Neuron (in vitro differentiated cells): Measurements from ENCODE around the gene STXBP5L.
"Not testable (repeated sequence)": the region's sequence is repeated elsewhere in the genome, so short reads cannot be mapped to it uniquely, and the experiment has no call there.

ENCODE experiments used
- H2AFZ ChIP-seq: one replicate; pipeline ENCODE4 v1.6.1; 2013; ENCODE audit warnings: low read depth, mild to moderate bottlenecking, inconsistent platforms, low read length, moderate library complexity
- H3K27me3 ChIP-seq: one replicate; pipeline ENCODE4 v1.6.1; 2013; ENCODE audit warnings: low read length; ENCODE audit not compliant: insufficient read depth
- H3K36me3 ChIP-seq: one replicate; pipeline ENCODE4 v1.6.1; 2013; ENCODE audit warnings: low read length; ENCODE audit not compliant: insufficient read depth
- H3K4me1 ChIP-seq: one replicate; pipeline ENCODE4 v1.6.1; 2013; ENCODE audit warnings: low read length; ENCODE audit not compliant: insufficient read depth
- H3K4me3 ChIP-seq: 2 replicates; pipeline ENCODE4 v1.5.1; 2013; ENCODE audit warnings: mild to moderate bottlenecking, low read length, moderate library complexity
- H3K9me3 ChIP-seq: one replicate; pipeline ENCODE4 v1.6.1; 2013; ENCODE audit warnings: low read length

Gene STXBP5L

DNA sequence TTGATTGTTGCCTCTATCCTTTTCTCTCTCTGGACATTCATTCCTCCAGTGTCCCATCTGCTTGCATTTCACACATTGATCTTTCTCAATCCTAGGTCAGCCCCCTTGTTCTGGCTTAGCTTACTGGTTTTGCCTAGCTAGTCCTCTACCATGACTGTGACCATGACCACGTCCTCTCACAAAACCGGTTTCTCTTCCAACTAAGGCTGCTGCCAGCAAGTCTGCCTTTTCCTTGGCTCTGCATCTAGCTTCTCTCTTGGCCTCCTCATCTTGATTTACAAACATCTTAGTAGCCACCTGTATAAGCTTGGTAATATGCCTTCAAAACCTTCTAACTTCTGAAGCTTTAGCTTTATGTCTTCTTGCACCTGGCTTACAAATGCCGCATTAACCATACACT, 167.2 kb downstream of the STXBP5L start:
- no peaks in the 10 kb centered on the region for H3K36me3 ChIP-seq
- H3K4me3 ChIP-seq: no peak overlapping the region
- H2AFZ ChIP-seq: no peak overlapping the region
- H3K9me3 ChIP-seq: peaks cover 3% of the 10 kb centered on the region
- H3K4me1 ChIP-seq: no peaks in the 10 kb centered on the region
- H3K27me3 ChIP-seq: no peaks in the 10 kb centered on the region

DNA sequence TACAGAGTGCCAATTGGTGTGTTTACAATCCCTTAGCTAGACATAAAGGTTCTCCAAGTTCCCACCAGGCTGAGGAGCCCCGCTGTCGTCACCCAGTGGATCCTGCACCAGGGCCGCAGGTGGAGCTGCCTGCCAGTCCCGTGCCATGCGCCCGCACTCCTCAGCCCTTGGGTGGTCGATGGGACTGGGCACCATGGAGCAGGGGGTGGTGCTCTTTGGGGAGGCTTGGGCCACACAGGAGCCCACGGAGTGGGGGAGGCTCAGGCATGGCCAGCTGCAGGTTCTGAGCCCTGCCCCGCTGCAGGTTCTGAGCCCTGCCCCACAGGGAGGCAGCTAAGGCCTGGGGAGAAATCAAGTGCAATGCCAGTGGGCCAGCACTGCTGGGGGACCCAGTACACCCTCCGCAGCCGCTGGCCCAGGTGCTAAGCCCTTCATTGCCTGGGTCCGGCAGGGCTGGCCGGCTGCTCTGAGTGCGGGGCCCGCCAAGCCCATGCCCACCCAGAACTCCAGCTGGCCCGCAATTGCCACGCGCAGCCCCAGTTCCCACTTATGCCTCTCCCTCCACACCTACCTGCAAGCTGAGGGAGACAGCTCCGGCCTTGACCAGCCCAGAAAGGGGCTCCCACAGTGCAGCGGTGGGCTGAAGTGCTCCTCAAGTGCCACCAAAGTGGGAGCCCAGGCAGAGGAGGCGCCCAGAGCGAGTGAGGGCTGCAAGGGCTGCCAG, 170.5 kb downstream of the STXBP5L start:
- not testable (repeated sequence) for H2AFZ ChIP-seq, H3K4me3 ChIP-seq, H3K4me1 ChIP-seq, H3K36me3 ChIP-seq, H3K27me3 ChIP-seq, H3K9me3 ChIP-seq

- no peaks in the 10 kb centered on the region for H3K4me1 ChIP-seq
- no peak overlapping the region for H3K4me3 ChIP-seq
- no peak overlapping the region for H2AFZ ChIP-seq
- no peaks in the 10 kb centered on the region for H3K27me3 ChIP-seq
- no peaks in the 10 kb centered on the region for H3K36me3 ChIP-seq
- H3K9me3 ChIP-seq: no peaks in the 10 kb centered on the region
Measured at GRCh38 chr3:121096953-121097352, 188.9 kb downstream of the STXBP5L start.

DNA sequence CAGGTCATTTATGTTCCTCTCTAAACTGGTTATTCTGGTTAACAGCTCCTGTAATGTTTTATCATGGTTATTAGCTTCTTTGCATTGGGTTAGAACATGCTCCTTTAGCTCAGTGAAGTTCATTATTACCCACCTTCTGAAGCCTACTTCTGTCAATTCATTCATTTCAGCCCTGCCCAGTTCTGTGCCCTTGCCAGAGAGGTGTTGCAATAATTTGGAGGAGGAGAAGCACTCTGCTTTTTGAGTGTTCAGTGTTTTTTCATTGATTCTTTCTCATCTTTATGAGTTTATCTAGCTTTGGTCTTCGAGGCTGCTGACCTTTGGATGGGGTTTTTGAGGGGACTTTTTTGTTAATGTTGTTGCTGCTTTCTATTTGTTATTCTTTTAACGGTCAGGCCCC, 203.1 kb downstream of the STXBP5L start:
- H3K4me1 ChIP-seq, H3K4me3 ChIP-seq, H3K27me3 ChIP-seq, H3K36me3 ChIP-seq, H3K9me3 ChIP-seq, H2AFZ ChIP-seq: not testable (repeated sequence)

DNA sequence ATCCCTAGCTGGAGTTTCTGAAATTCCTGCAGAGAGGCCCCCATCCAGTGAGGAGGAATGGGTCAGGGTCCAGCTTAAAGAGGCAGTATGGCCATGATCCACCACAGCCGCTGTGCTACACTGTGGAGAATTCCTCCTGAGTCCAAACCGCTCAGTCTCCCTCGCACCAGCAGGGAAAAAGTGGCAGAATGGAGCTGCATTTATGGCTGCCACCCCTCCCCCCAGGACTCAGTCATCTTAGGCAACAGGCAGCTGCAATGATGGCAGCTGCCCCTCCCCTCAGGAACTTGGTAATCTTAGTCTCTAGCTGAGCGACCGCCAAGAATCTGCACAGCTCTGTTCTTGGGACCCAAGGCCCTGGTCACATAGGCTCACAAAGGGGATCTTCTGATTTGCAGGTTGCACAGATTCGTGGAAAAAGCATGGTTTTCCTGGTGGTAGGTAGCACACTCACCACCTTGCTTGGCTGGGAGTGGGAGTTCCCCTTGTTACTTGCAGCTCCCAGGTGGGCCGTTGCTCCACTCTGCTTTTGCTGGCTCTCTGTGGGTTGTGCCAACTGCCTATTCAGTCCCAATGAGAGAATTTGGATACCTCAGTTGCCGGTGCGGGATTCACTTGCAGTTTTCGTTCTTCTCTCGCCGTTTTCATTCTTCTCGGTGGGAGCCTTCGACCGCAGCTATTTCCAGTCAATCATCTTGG, 204.1 kb downstream of the STXBP5L start:
- Histone ChIP-seq H3K27me3 (no peaks in the 10 kb centered on the region), H3K9me3 (peaks cover 2% of the 10 kb centered on the region), H3K4me3 (no peak overlapping the region), H3K4me1 (no peaks in the 10 kb centered on the region), H3K36me3 (no peaks in the 10 kb centered on the region), H2AFZ (no peak overlapping the region)

- Histone ChIP-seq H2AFZ (no peak overlapping the region), H3K4me3 (no peak overlapping the region), H3K4me1 (no peaks in the 10 kb centered on the region), H3K27me3 (no peaks in the 10 kb centered on the region), H3K36me3 (no peaks in the 10 kb centered on the region), H3K9me3 (no peaks in the 10 kb centered on the region)
Measured at GRCh38 chr3:121126033-121126706, 218.2 kb downstream of the STXBP5L start.

DNA sequence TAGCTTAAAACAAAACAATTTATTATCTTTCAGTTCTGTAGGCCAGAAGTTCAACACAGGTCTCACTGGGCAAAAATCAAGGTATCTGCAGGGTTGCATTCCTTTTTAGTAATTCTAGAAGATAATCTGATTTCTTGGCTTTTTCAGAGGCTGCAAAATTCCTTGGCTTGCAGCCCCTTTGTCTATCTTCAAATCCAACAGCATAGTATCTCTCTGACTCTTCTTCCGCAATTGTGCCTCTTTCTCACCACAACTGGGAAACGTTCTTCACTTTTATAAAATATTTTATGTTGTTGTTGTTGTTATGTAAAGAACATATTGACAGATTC, 218.7 kb downstream of the STXBP5L start:
- Histone ChIP-seq H3K4me1 (no peaks in the 10 kb centered on the region), H3K4me3 (no peak overlapping the region), H3K36me3 (no peaks in the 10 kb centered on the region), H2AFZ (no peak overlapping the region), H3K9me3 (no peaks in the 10 kb centered on the region), H3K27me3 (no peaks in the 10 kb centered on the region)

- H3K4me3 ChIP-seq: no peak overlapping the region
- H3K9me3 ChIP-seq: no peaks in the 10 kb centered on the region
- H3K27me3 ChIP-seq: no peaks in the 10 kb centered on the region
- no peaks in the 10 kb centered on the region for H3K4me1 ChIP-seq
- no peak overlapping the region for H2AFZ ChIP-seq
- no peaks in the 10 kb centered on the region for H3K36me3 ChIP-seq
Measured at GRCh38 chr3:121152573-121152972, 244.6 kb downstream of the STXBP5L start.

- Histone ChIP-seq H3K36me3 (no peaks in the 10 kb centered on the region), H3K4me1 (no peaks in the 10 kb centered on the region), H3K9me3 (no peaks in the 10 kb centered on the region), H2AFZ (no peak overlapping the region), H3K27me3 (no peaks in the 10 kb centered on the region), H3K4me3 (no peak overlapping the region)
Measured at GRCh38 chr3:121153851-121154250, 245.8 kb downstream of the STXBP5L start.

DNA sequence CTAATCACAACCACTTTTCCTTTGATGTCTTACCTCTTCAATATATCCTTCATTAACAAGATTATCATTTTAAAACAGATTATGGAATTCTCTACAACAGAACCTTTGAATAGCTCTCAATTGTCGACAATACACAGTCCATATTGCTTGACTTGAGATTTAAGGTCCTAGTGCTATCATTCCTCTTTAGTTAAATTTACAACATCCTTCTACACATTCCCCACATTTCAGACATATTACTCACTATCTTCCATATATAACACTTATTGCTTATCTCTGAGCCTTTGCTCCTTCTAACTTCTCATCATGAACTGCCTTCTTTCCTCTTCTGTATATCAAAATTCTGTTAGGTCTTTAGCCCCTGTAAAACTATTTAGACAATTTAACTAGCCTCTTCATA, 247.0 kb downstream of the STXBP5L start:
- no peaks in the 10 kb centered on the region for H3K36me3 ChIP-seq
- no peaks in the 10 kb centered on the region for H3K4me1 ChIP-seq
- no peaks in the 10 kb centered on the region for H3K27me3 ChIP-seq
- H3K9me3 ChIP-seq: no peaks in the 10 kb centered on the region
- H3K4me3 ChIP-seq: no peak overlapping the region
- H2AFZ ChIP-seq: no peak overlapping the region

GRCh38 chr3:121165397-121165837, 257.4 kb downstream of the STXBP5L start:
- Histone ChIP-seq H2AFZ (no peak overlapping the region), H3K36me3 (no peaks in the 10 kb centered on the region), H3K4me3 (no peak overlapping the region), H3K9me3 (no peaks in the 10 kb centered on the region), H3K27me3 (no peaks in the 10 kb centered on the region), H3K4me1 (no peaks in the 10 kb centered on the region)

- H3K4me1 ChIP-seq: no peaks in the 10 kb centered on the region
- H2AFZ ChIP-seq: no peak overlapping the region
Measured at GRCh38 chr3:121167374-121168139, 259.6 kb downstream of the STXBP5L start.

GRCh38 chr3:121175083-121175482, 267.1 kb downstream of the STXBP5L start:
- no peak overlapping the region for H3K4me3 ChIP-seq

More at GRCh38 chr3:121167374-121168139, 259.6 kb downstream of the STXBP5L start:
- H3K4me3 ChIP-seq: no peak overlapping the region
- no peaks in the 10 kb centered on the region for H3K27me3 ChIP-seq
- no peaks in the 10 kb centered on the region for H3K9me3 ChIP-seq
- no peaks in the 10 kb centered on the region for H3K36me3 ChIP-seq

More at GRCh38 chr3:121175083-121175482, 267.1 kb downstream of the STXBP5L start:
- no peaks in the 10 kb centered on the region for H3K36me3 ChIP-seq
- H3K9me3 ChIP-seq: no peaks in the 10 kb centered on the region
- no peaks in the 10 kb centered on the region for H3K4me1 ChIP-seq
- no peaks in the 10 kb centered on the region for H3K27me3 ChIP-seq
- no peak overlapping the region for H2AFZ ChIP-seq
